Upper lobe of right lung (tissue), 1 donor: ENCODE measurements around the gene ZFY. TPM values are rescaled to one million over a fixed set of nuclear protein-coding genes. Genes with fewer than 3 reads are reported as not detected.

Source experiments
- ATAC-seq: fragments of 200-7000 bp; cut with Tn5 transposase; one replicate; pipeline ENCODE4 v1.9.1; 2020; ENCODE audit warnings: mild to moderate bottlenecking, moderate library complexity
- DNase-seq: peaks from one replicate; pipeline ENCODE4 v3.0.0-alpha.2; 2020
- H3K27ac ChIP-seq: fragments of 200-600 bp; one replicate; pipeline ENCODE4 v1.8.0; 2022
- H3K27me3 ChIP-seq: fragments of 200-600 bp; one replicate; pipeline ENCODE4 v1.8.0; 2022; ENCODE audit warnings: mild to moderate bottlenecking
- H3K36me3 ChIP-seq: fragments of 200-600 bp; one replicate; pipeline ENCODE4 v1.8.0; 2022
- H3K4me1 ChIP-seq: fragments of 200-600 bp; one replicate; pipeline ENCODE4 v1.8.0; 2022
- H3K4me3 ChIP-seq: fragments of 200-600 bp; one replicate; pipeline ENCODE4 v1.8.0; 2022; ENCODE audit warnings: mild to moderate bottlenecking
- H3K9me3 ChIP-seq: fragments of 200-600 bp; one replicate; pipeline ENCODE4 v1.8.0; 2022
- intact Hi-C: fragments of 100-400 bp; cut with DNase I; formaldehyde crosslinking; loops from one replicate; pipeline ENCODE4 v1.11.0; 2022
- total RNA-seq: library from RNA; stranded (reverse); fragmentation: NEBNext Ultra II Directional; extraction: Animal tissue kit (Norgen Biotek cat#: 25700); gene quantifications from one replicate; pipeline ENCODE4 v1.2.1, GENCODE V29; 2021
- TF ChIP-seq, protein P1 (sequence below): fragments of 200-600 bp; IDR thresholded peaks from one replicate; pipeline ENCODE4 v1.8.0; 2022; ENCODE audit warnings: antibody characterized with exemption
- donor health status: DM: no; HTN: yes; CAD: no; lungs with severe emphysema.

Gene ZFY
- total RNA-seq, 1 donor from 2014 or later: 17.1 TPM

DNA sequence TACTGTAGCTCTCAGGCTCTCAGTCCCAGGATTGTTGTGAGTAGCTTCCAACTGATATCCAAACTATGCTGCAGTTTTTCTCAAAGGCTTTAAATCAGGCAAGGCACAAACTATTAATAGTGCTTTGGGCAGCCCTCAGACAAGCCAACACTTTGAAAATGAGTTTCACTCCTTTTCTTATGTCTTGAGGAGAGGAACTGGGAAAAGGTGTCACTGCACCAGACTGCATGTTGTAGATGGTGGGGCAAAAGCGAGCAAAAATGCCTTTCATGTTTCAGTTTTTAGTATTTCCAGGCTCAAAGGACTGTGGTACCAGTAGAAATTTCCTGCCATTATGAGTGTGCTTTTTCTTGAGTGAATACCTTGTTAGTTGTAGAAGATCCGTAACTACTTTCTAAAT, 39.1 kb upstream of the ZFY start:
- no peaks in the 10 kb centered on the region for H3K4me1 ChIP-seq
- no peak for DNase-seq
- no peak overlapping the region for H3K27ac ChIP-seq
- no peaks in the 10 kb centered on the region for H3K36me3 ChIP-seq
- TF ChIP-seq, protein P1, sequence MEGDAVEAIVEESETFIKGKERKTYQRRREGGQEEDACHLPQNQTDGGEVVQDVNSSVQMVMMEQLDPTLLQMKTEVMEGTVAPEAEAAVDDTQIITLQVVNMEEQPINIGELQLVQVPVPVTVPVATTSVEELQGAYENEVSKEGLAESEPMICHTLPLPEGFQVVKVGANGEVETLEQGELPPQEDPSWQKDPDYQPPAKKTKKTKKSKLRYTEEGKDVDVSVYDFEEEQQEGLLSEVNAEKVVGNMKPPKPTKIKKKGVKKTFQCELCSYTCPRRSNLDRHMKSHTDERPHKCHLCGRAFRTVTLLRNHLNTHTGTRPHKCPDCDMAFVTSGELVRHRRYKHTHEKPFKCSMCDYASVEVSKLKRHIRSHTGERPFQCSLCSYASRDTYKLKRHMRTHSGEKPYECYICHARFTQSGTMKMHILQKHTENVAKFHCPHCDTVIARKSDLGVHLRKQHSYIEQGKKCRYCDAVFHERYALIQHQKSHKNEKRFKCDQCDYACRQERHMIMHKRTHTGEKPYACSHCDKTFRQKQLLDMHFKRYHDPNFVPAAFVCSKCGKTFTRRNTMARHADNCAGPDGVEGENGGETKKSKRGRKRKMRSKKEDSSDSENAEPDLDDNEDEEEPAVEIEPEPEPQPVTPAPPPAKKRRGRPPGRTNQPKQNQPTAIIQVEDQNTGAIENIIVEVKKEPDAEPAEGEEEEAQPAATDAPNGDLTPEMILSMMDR: no peak
- intact Hi-C loops: no loop called here
- H3K4me3 ChIP-seq: no peak overlapping the region
- ATAC-seq: no peak
- H3K9me3 ChIP-seq: no peaks in the 10 kb centered on the region
- H3K27me3 ChIP-seq: no peaks in the 10 kb centered on the region

DNA sequence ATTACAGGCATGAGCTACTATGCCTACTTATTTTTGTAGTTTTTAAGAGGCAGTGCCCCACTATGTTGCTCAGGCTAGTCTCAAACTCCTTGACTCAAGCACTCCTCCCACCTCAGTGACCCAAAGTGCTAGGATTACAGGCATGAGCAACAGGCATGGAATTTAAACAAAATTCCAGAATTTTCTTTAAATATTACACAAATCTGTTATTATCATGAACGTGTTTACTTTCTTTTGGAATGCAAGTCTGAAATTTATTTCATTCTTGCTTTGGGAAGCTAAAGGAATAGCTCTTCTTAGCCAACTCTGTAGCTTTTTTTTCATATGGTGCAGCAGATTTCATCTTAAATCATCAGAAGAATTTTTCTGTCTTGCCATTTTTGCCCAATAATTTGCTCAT, 27.8 kb upstream of the ZFY start:
- Histone ChIP-seq H3K36me3 (no peaks in the 10 kb centered on the region), H3K27me3 (no peaks in the 10 kb centered on the region), H3K27ac (no peak overlapping the region), H3K9me3 (no peaks in the 10 kb centered on the region), H3K4me1 (no peaks in the 10 kb centered on the region), H3K4me3 (no peak overlapping the region)
- DNase-seq (no peak), ATAC-seq (no peak)
- TF ChIP-seq, protein P1: no peak
- intact Hi-C loops: no loop called here

DNA sequence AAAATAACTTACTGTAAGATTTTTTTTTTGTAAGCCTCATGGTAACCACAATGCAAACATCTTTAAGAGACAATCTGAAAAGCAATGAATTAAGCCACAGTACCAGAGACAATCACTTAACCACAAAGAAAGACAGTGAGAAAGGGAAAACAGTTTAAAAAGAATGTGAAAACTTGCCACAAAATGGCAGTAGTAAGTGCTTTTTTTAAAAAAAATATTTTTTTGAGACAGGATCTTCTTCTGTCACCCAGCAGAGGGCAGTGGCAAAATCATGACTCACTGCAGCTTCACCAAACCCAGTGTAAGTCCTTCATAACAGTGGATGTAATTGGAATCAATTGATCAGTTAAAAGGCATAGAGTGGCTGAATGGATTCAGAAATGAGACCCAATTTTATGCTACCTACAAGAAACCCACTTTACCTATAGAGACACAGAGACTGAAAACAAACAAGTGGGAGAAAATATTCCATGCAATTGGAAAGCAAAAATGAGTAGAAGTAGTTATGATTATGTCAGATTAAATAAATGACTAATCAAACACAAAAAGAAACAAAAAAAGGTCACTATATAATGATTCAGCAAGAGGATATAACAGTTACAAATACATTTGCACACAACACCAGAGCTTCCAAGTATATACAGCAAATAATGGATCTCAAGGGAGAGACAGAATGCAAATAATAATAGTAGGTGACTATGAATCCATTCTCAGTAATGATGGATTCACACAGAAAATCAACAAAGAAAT, 21.9 kb upstream of the ZFY start:
- no peaks in the 10 kb centered on the region for H3K27me3 ChIP-seq
- no peak overlapping the region for H3K27ac ChIP-seq
- ATAC-seq (no peak), DNase-seq (no peak)
- no peak overlapping the region for H3K4me3 ChIP-seq
- TF ChIP-seq, protein P1: peak; percentile 36
- intact Hi-C loops: no loop called here
- H3K36me3 ChIP-seq: no peaks in the 10 kb centered on the region
- H3K4me1 ChIP-seq: no peaks in the 10 kb centered on the region
- no peaks in the 10 kb centered on the region for H3K9me3 ChIP-seq

DNA sequence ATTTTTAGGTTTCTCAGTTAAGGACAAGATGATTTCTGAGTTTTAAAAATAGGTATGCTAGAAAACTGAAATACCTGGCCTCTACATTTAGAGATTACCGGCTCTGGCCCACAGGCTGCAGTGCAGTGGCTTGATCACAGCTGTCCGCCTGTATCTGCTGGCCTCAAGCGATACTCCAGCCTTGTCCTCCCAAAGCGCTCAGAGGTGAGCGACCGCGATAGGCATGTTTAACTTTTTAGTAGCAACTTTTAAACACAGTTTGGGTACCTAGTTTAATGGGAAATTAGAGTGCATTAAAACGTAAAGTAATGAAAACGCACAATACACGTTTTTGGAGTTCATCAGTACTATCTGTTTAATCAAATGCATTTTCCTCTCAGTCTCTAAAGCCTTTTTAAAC, 1.1 kb upstream of the ZFY start:
- H3K27me3 ChIP-seq: no peaks in the 10 kb centered on the region

DNA sequence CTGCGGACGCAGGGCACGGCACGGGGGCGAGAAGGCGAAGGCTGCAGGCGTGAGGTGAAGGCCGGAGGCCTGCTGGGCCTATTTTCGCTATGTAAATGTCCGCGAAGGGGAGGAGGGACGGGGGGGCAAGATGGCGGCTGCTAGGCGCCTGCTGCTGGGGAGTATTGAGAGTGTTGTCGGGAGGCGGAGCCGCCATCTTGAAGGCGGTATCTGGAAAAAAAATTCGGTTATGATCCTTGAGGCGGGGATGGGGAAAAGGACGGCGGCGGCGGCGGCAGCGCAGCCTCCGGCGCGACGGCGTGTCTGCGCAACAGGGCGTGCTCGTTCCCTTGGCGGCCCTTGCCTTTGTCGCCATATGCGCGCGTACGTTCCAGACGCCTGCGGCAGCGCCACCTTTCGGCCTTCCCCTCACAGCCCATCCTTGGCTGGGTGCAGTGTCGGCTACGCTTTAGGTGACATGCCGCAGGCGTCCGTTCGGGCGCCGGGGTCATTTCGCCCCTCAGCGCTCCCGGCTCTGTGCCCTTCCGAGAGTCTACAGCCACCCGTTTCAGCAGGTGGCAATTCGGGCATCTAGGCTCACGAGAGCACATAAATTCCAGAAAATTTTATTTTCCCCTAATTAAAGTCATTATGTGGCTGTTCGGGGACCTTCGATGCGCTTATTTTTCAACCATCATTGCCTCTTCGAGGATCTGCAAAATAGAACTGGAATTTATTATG, 695 bp downstream of the ZFY start:
- H3K27ac ChIP-seq: peak overlapping the region; percentile 98
- no peaks in the 10 kb centered on the region for H3K36me3 ChIP-seq
- H3K4me1 ChIP-seq: no peaks in the 10 kb centered on the region
- TF ChIP-seq, protein P1: peak; percentile 70
- DNase-seq (peak; percentile 93), ATAC-seq (peak; percentile 94)
- H3K9me3 ChIP-seq: no peaks in the 10 kb centered on the region
- H3K27me3 ChIP-seq: no peaks in the 10 kb centered on the region
- intact Hi-C loops: no loop called here
- peak overlapping the region; percentile 62 for H3K4me3 ChIP-seq

More for the DNA sequence above, 1.1 kb upstream of the ZFY start:
- intact Hi-C loops: no loop called here
- TF ChIP-seq, protein P1: no peak
- H3K9me3 ChIP-seq: no peaks in the 10 kb centered on the region
- peak overlapping the region; percentile 62 for H3K4me3 ChIP-seq
- H3K36me3 ChIP-seq: no peaks in the 10 kb centered on the region
- DNase-seq: no peak
- H3K27ac ChIP-seq: peak overlapping the region; percentile 98
- no peaks in the 10 kb centered on the region for H3K4me1 ChIP-seq
- ATAC-seq: no peak
